ENCODE results near the gene RPS6KA1. TPM values are rescaled to one million over a fixed set of nuclear protein-coding genes. Genes with fewer than 3 reads are reported as not detected.
A peak's percentile ranks its signal among the peaks of the same experiment; 100 is the strongest.

Gene RPS6KA1
- total and polyA plus RNA-seq, 4 donors, result 0.87 to 21.4 (median 16.5) TPM

DNA sequence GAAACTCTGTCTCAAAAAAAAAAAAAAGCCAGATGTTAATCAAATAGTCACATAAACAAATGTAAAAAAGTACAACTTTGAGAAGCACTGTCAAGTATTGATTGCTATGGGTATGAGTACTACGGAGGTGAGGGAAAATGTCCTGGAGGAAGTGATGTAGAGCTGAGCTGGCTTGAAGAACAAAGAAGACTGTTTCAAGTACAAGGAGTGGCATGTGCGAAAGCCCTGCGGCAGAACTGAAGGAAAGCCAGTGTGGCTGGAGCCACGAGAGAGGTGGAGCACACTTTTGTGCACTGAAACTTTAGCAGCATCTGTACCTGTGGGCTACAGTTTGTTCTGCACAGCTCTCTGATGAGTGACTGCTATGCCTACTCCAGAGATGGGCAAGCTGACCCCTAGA, 5.4 kb upstream of the RPS6KA1 start:
- intact Hi-C loops (cut with DNase I), result no loop called here
- ATAC-seq (ENCODE audit: low FRiP score) (no peak), DNase-seq (no peak)
- Histone ChIP-seq H3K9me3 (ENCODE audit: control insufficient read depth, low read length) (no peaks in the 10 kb centered on the region), H3K27ac (ENCODE audit: low read depth in 1 of 2, low read length in 2 of 2) (no peak overlapping the region), H3K27me3 (ENCODE audit: control insufficient read depth in 1 of 2, insufficient read depth in 2 of 2, low read length in 1 of 2) (no peaks in the 10 kb centered on the region), H3K4me1 (ENCODE audit: control insufficient read depth in 1 of 2, insufficient read depth in 2 of 2, low read length in 2 of 2) (no peaks in the 10 kb centered on the region), H3K4me3 (ENCODE audit: low read length in 2 of 2) (no peak overlapping the region), H3K36me3 (ENCODE audit: control insufficient read depth in 1 of 2, insufficient read depth in 2 of 2, low read length in 1 of 2) (no peaks in the 10 kb centered on the region)
- 75 to 76% methylated on average over 4 of the region's 4 CpGs for WGBS, 2 donors

GRCh38 chr1:26526287-26526686, 3.3 kb upstream of the RPS6KA1 start:
- no peak for DNase-seq
- no peaks in the 10 kb centered on the region for H3K4me1 ChIP-seq (ENCODE audit: control insufficient read depth in 1 of 2, insufficient read depth in 2 of 2, low read length in 2 of 2)
- H3K27me3 ChIP-seq (ENCODE audit: control insufficient read depth in 1 of 2, insufficient read depth in 2 of 2, low read length in 1 of 2), result no peaks in the 10 kb centered on the region
- H3K9me3 ChIP-seq (ENCODE audit: control insufficient read depth, low read length), result no peaks in the 10 kb centered on the region
- H3K4me3 ChIP-seq (ENCODE audit: low read length in 2 of 2), result no peak overlapping the region
- no peak for ATAC-seq (ENCODE audit: low FRiP score)
- no peak overlapping the region for H3K27ac ChIP-seq (ENCODE audit: low read depth in 1 of 2, low read length in 2 of 2)
- H3K36me3 ChIP-seq (ENCODE audit: control insufficient read depth in 1 of 2, insufficient read depth in 2 of 2, low read length in 1 of 2), result no peaks in the 10 kb centered on the region
- intact Hi-C loops (cut with DNase I), result no loop called here
- 83 to 86% methylated on average over 5 of the region's 5 CpGs for WGBS, 2 donors

DNA sequence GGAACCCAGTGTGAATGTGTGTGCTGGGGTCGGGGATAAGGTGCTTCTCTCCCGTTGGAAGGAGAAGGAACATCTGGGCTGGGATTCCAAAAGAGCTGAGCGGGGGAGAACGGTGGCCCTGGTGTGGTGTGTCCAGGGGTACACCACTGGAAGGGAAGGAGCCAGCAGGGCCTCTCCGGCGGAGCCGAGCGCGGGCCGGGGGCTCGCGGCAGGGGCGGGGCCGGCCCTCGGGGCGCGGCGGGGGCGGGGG, 231 bp upstream of the RPS6KA1 start:
- no peaks in the 10 kb centered on the region for H3K36me3 ChIP-seq (ENCODE audit: control insufficient read depth in 1 of 2, insufficient read depth in 2 of 2, low read length in 1 of 2)
- peak overlapping the region; percentile 39 to 68 for H3K4me3 ChIP-seq (ENCODE audit: low read length in 2 of 2)
- ATAC-seq (ENCODE audit: low FRiP score) (no peak), DNase-seq (no peak)
- H3K9me3 ChIP-seq (ENCODE audit: control insufficient read depth, low read length), result no peaks in the 10 kb centered on the region
- no peaks in the 10 kb centered on the region for H3K4me1 ChIP-seq (ENCODE audit: control insufficient read depth in 1 of 2, insufficient read depth in 2 of 2, low read length in 2 of 2)
- no peak overlapping the region for H3K27ac ChIP-seq (ENCODE audit: low read depth in 1 of 2, low read length in 2 of 2)
- intact Hi-C loops (cut with DNase I), result no loop called here
- H3K27me3 ChIP-seq (ENCODE audit: control insufficient read depth in 1 of 2, insufficient read depth in 2 of 2, low read length in 1 of 2), result no peaks in the 10 kb centered on the region
- WGBS, 2 donors, result 1 to 2% methylated on average over 10 to 19 of the region's 19 CpGs

DNA sequence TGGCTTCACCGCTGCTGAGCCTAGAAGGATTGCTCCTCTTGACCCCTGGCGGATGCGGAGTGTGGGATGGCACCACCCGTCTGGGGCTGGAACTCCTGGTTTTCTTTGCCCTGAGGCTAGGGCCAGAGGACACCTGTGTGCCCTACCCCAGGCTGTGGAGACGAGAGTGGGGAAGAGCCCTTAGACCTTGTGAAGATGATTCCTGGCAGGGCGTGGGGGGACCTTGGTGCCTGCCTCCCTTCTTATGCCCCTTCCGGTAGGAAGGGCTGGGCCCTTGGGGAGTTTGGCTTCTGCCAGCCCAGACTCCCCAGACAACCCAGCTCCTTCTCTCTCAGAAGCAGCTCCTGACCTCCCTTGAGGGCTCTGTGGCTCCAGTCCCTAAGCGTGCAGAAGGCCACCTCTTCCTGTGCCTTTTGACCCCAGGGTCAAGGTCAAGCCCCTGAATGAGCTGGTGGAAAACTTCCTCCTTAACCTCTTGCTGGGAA, 891 bp downstream of the RPS6KA1 start:
- Histone ChIP-seq H3K36me3 (ENCODE audit: control insufficient read depth in 1 of 2, insufficient read depth in 2 of 2, low read length in 1 of 2) (no peaks in the 10 kb centered on the region), H3K27ac (ENCODE audit: low read depth in 1 of 2, low read length in 2 of 2) (no peak overlapping the region), H3K4me3 (ENCODE audit: low read length in 2 of 2) (no peak overlapping the region), H3K27me3 (ENCODE audit: control insufficient read depth in 1 of 2, insufficient read depth in 2 of 2, low read length in 1 of 2) (no peaks in the 10 kb centered on the region), H3K4me1 (ENCODE audit: control insufficient read depth in 1 of 2, insufficient read depth in 2 of 2, low read length in 2 of 2) (no peaks in the 10 kb centered on the region), H3K9me3 (ENCODE audit: control insufficient read depth, low read length) (no peaks in the 10 kb centered on the region)
- WGBS, 2 donors, result 59 to 67% methylated on average over 7 to 8 of the region's 8 CpGs
- DNase-seq, result no peak
- peak; percentile 15 for ATAC-seq (ENCODE audit: low FRiP score)
- intact Hi-C loops (cut with DNase I), result no loop called here

DNA sequence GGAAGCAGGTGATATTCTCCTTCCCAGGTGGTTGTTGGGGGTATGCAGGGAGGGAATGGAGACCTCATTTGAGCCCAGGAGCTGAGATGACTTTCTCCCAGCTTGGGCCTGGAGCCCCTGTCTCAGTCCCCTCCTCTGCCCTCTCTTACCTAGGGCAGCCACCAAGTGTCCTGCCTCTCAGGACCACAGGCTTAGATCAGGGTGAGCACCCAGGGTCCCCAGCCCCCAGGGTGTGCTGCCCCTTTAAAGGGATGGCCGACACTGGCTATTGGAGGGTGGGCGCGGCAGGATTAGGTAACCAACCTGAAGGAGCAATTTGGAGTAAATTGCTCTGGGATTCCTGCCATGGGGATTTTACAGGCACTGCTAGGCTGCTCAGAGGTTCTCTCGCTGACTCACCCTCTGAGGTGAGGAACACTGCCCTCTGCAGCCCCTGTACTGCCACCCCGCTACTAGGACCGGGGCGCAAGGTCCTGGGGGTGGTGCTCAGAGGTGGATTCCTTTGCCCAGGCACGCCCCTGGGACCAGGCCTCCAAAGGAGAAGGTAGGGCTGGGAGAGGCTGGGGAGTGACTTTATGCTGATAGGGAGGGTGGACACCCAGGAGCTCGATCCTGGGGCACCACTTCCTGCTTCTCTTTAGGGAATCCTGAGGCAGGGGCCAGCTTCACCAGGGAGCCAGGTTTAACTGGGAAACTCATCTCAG, 1.5 kb downstream of the RPS6KA1 start:
- Histone ChIP-seq H3K9me3 (ENCODE audit: control insufficient read depth, low read length) (no peaks in the 10 kb centered on the region), H3K27me3 (ENCODE audit: control insufficient read depth in 1 of 2, insufficient read depth in 2 of 2, low read length in 1 of 2) (no peaks in the 10 kb centered on the region), H3K4me3 (ENCODE audit: low read length in 2 of 2) (no peak overlapping the region), H3K4me1 (ENCODE audit: control insufficient read depth in 1 of 2, insufficient read depth in 2 of 2, low read length in 2 of 2) (no peaks in the 10 kb centered on the region), H3K36me3 (ENCODE audit: control insufficient read depth in 1 of 2, insufficient read depth in 2 of 2, low read length in 1 of 2) (no peaks in the 10 kb centered on the region), H3K27ac (ENCODE audit: low read depth in 1 of 2, low read length in 2 of 2) (no peak overlapping the region)
- WGBS, 2 donors, result 87 to 88% methylated on average over 9 of the region's 9 CpGs
- ATAC-seq (ENCODE audit: low FRiP score) (no peak), DNase-seq (no peak)
- intact Hi-C loops (cut with DNase I), result no loop called here

DNA sequence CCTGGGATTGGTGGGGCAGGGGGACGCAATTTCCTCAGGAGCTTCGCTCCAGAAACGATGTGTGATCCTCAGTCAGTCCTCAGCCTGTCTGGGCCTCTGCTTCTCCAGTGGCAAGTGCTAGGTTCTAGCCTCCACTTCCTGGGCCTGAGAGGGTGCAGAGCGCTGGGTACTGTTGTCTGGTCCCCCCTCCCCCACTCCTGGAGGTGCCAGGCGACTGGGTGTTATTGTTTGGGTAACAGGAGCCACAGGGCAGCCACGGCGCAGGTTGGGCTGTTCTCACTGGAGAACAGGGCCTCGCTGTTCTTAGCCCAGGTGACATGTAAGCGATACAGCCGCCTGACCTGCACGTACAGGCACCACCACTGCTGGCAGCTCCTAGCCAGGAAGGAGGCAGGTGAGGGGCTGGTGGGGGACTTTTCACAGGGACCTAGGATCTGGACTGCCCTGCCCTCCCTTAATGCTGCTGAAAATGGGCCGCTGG, 2.1 kb downstream of the RPS6KA1 start:
- Histone ChIP-seq H3K4me3 (ENCODE audit: low read length in 2 of 2) (no peak overlapping the region), H3K36me3 (ENCODE audit: control insufficient read depth in 1 of 2, insufficient read depth in 2 of 2, low read length in 1 of 2) (no peaks in the 10 kb centered on the region), H3K4me1 (ENCODE audit: control insufficient read depth in 1 of 2, insufficient read depth in 2 of 2, low read length in 2 of 2) (no peaks in the 10 kb centered on the region), H3K27me3 (ENCODE audit: control insufficient read depth in 1 of 2, insufficient read depth in 2 of 2, low read length in 1 of 2) (no peaks in the 10 kb centered on the region), H3K27ac (ENCODE audit: low read depth in 1 of 2, low read length in 2 of 2) (no peak overlapping the region), H3K9me3 (ENCODE audit: control insufficient read depth, low read length) (no peaks in the 10 kb centered on the region)
- WGBS, 2 donors, result 89 to 92% methylated on average over 12 of the region's 12 CpGs
- DNase-seq, result no peak
- intact Hi-C loops (cut with DNase I), result no loop called here
- no peak for ATAC-seq (ENCODE audit: low FRiP score)

- Histone ChIP-seq H3K27me3 (ENCODE audit: control insufficient read depth in 1 of 2, insufficient read depth in 2 of 2, low read length in 1 of 2) (no peaks in the 10 kb centered on the region), H3K27ac (ENCODE audit: low read depth in 1 of 2, low read length in 2 of 2) (no peak overlapping the region), H3K4me1 (ENCODE audit: control insufficient read depth in 1 of 2, insufficient read depth in 2 of 2, low read length in 2 of 2) (no peaks in the 10 kb centered on the region), H3K36me3 (ENCODE audit: control insufficient read depth in 1 of 2, insufficient read depth in 2 of 2, low read length in 1 of 2) (no peaks in the 10 kb centered on the region), H3K9me3 (ENCODE audit: control insufficient read depth, low read length) (no peaks in the 10 kb centered on the region), H3K4me3 (ENCODE audit: low read length in 2 of 2) (no peak overlapping the region)
- no peak for DNase-seq
- intact Hi-C loops (cut with DNase I), result no loop called here
- 80 to 82% methylated on average over 5 of the region's 5 CpGs for WGBS, 2 donors
- no peak for ATAC-seq (ENCODE audit: low FRiP score)
Measured at GRCh38 chr1:26533951-26534509, 4.5 kb downstream of the RPS6KA1 start.

DNA sequence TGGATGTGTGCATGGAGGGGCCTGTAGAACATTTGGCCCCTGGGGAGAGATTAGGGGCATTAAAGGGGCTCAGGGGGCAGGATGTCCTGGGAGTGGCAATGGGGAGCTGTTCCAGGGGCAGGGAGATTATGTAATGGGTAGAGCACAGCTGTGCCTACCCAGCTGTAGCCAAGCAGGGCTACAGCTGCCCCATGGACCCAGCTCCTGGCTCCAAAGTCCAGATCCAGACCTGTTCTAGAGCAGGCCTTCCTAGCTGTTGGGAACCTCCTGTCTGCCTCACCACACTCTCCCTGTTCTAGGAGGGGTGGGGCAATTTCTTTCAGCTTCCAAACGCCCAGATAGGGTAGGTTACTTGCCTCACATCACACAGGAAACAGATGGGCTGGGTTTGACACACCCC, 5.6 kb downstream of the RPS6KA1 start:
- no peak for DNase-seq
- Histone ChIP-seq H3K4me1 (ENCODE audit: control insufficient read depth in 1 of 2, insufficient read depth in 2 of 2, low read length in 2 of 2) (no peaks in the 10 kb centered on the region), H3K36me3 (ENCODE audit: control insufficient read depth in 1 of 2, insufficient read depth in 2 of 2, low read length in 1 of 2) (no peaks in the 10 kb centered on the region), H3K27me3 (ENCODE audit: control insufficient read depth in 1 of 2, insufficient read depth in 2 of 2, low read length in 1 of 2) (no peaks in the 10 kb centered on the region), H3K27ac (ENCODE audit: low read depth in 1 of 2, low read length in 2 of 2) (no peak overlapping the region), H3K9me3 (ENCODE audit: control insufficient read depth, low read length) (no peaks in the 10 kb centered on the region), H3K4me3 (ENCODE audit: low read length in 2 of 2) (no peak overlapping the region)
- no peak for ATAC-seq (ENCODE audit: low FRiP score)
- 50 to 55% methylated on average over 1 of the region's 1 CpG for WGBS, 2 donors
- intact Hi-C loops (cut with DNase I), result no loop called here

- Histone ChIP-seq H3K36me3 (ENCODE audit: control insufficient read depth in 1 of 2, insufficient read depth in 2 of 2, low read length in 1 of 2) (no peaks in the 10 kb centered on the region), H3K27ac (ENCODE audit: low read depth in 1 of 2, low read length in 2 of 2) (no peak overlapping the region), H3K4me3 (ENCODE audit: low read length in 2 of 2) (no peak overlapping the region), H3K27me3 (ENCODE audit: control insufficient read depth in 1 of 2, insufficient read depth in 2 of 2, low read length in 1 of 2) (no peaks in the 10 kb centered on the region), H3K4me1 (ENCODE audit: control insufficient read depth in 1 of 2, insufficient read depth in 2 of 2, low read length in 2 of 2) (no peaks in the 10 kb centered on the region), H3K9me3 (ENCODE audit: control insufficient read depth, low read length) (no peaks in the 10 kb centered on the region)
- intact Hi-C loops (cut with DNase I), result no loop called here
- DNase-seq (no peak), ATAC-seq (ENCODE audit: low FRiP score) (no peak)
- 87 to 89% methylated on average over 5 of the region's 5 CpGs for WGBS, 2 donors
Measured at GRCh38 chr1:26536081-26536480, 6.5 kb downstream of the RPS6KA1 start.

Data from aorta (tissue), 5 donors.